ENCODE measurements around the gene FMNL2. TPM values are rescaled to one million over a fixed set of nuclear protein-coding genes. Genes with fewer than 3 reads are reported as not detected.

The FMNL2 gene
- total RNA-seq, 1 donor from 2014 or later, result 166 TPM

GRCh38 chr2:152411154-152411553 lies 76.2 kb downstream of the FMNL2 start:
- no peak for DNase-seq
- H3K27me3 Mint-ChIP-seq (ENCODE audit: unreplicated experiment), result peaks cover 2% of the 10 kb centered on the region
- H3K4me1 Mint-ChIP-seq (ENCODE audit: low read depth, unreplicated experiment), result peaks cover 77% of the 10 kb centered on the region
- H3K9me3 Mint-ChIP-seq (ENCODE audit: unreplicated experiment), result peaks cover 3% of the 10 kb centered on the region
- no peaks in the 10 kb centered on the region for H3K36me3 Mint-ChIP-seq (ENCODE audit: unreplicated experiment)
- no peak overlapping the region for H3K4me3 Mint-ChIP-seq (ENCODE audit: unreplicated experiment)
- H3K27ac Mint-ChIP-seq (ENCODE audit: unreplicated experiment), result peak overlapping the region; percentile 34
- TF ChIP-seq CTCF (IDR thresholded peaks at IDR 0.05; ENCODE audit: partially characterized antibody, unreplicated experiment), result no peak

- Mint-ChIP-seq H3K27ac (ENCODE audit: unreplicated experiment) (no peak overlapping the region), H3K9me3 (ENCODE audit: unreplicated experiment) (peaks cover 2% of the 10 kb centered on the region), H3K4me1 (ENCODE audit: low read depth, unreplicated experiment) (peaks cover 68% of the 10 kb centered on the region), H3K27me3 (ENCODE audit: unreplicated experiment) (no peaks in the 10 kb centered on the region), H3K36me3 (ENCODE audit: unreplicated experiment) (no peaks in the 10 kb centered on the region), H3K4me3 (ENCODE audit: unreplicated experiment) (no peak overlapping the region)
- TF ChIP-seq CTCF (IDR thresholded peaks at IDR 0.05; ENCODE audit: partially characterized antibody, unreplicated experiment), result no peak
- DNase-seq, result no peak
These were observed 78.5 kb downstream of the FMNL2 start for GRCh38 chr2:152413228-152414030.

GRCh38 chr2:152415231-152415642 lies 80.3 kb downstream of the FMNL2 start:
- no peaks in the 10 kb centered on the region for H3K36me3 Mint-ChIP-seq (ENCODE audit: unreplicated experiment)
- H3K27me3 Mint-ChIP-seq (ENCODE audit: unreplicated experiment), result no peaks in the 10 kb centered on the region
- TF ChIP-seq CTCF (IDR thresholded peaks at IDR 0.05; ENCODE audit: partially characterized antibody, unreplicated experiment), result no peak
- H3K9me3 Mint-ChIP-seq (ENCODE audit: unreplicated experiment), result peaks cover 2% of the 10 kb centered on the region
- H3K4me1 Mint-ChIP-seq (ENCODE audit: low read depth, unreplicated experiment), result peaks cover 66% of the 10 kb centered on the region
- no peak overlapping the region for H3K4me3 Mint-ChIP-seq (ENCODE audit: unreplicated experiment)
- H3K27ac Mint-ChIP-seq (ENCODE audit: unreplicated experiment), result no peak overlapping the region
- DNase-seq, result no peak

- H3K27ac Mint-ChIP-seq (ENCODE audit: unreplicated experiment), result no peak overlapping the region
- H3K4me1 Mint-ChIP-seq (ENCODE audit: low read depth, unreplicated experiment), result peaks cover 66% of the 10 kb centered on the region
- no peak overlapping the region for H3K4me3 Mint-ChIP-seq (ENCODE audit: unreplicated experiment)
- no peak for TF ChIP-seq CTCF (IDR thresholded peaks at IDR 0.05; ENCODE audit: partially characterized antibody, unreplicated experiment)
- H3K9me3 Mint-ChIP-seq (ENCODE audit: unreplicated experiment), result peaks cover 2% of the 10 kb centered on the region
- no peaks in the 10 kb centered on the region for H3K27me3 Mint-ChIP-seq (ENCODE audit: unreplicated experiment)
- no peak for DNase-seq
- H3K36me3 Mint-ChIP-seq (ENCODE audit: unreplicated experiment), result no peaks in the 10 kb centered on the region
These were observed 80.8 kb downstream of the FMNL2 start for GRCh38 chr2:152415796-152416195.

- no peaks in the 10 kb centered on the region for H3K27me3 Mint-ChIP-seq (ENCODE audit: unreplicated experiment)
- H3K4me1 Mint-ChIP-seq (ENCODE audit: low read depth, unreplicated experiment), result peaks cover 61% of the 10 kb centered on the region
These were observed 83.7 kb downstream of the FMNL2 start for GRCh38 chr2:152418688-152419087.

More at GRCh38 chr2:152418688-152419087, 83.7 kb downstream of the FMNL2 start:
- DNase-seq, result no peak
- Mint-ChIP-seq H3K9me3 (ENCODE audit: unreplicated experiment) (peaks cover 4% of the 10 kb centered on the region), H3K27ac (ENCODE audit: unreplicated experiment) (peak overlapping the region; percentile 74), H3K4me3 (ENCODE audit: unreplicated experiment) (no peak overlapping the region), H3K36me3 (ENCODE audit: unreplicated experiment) (no peaks in the 10 kb centered on the region)
- no peak for TF ChIP-seq CTCF (IDR thresholded peaks at IDR 0.05; ENCODE audit: partially characterized antibody, unreplicated experiment)

Data from glutamatergic neuron (in vitro differentiated cells).